HEK293 (cell line): Measurements from ENCODE around the gene UPK1A.

Source experiments
- CTCF ChIA-PET: fragments of 350-600 bp; formaldehyde crosslinking; extraction: SDS; loops from one replicate; lab custom pipeline; 2021; ENCODE audit warnings: antibody characterized with exemption; lab: Yijun Ruan, JAX
- POLR2A ChIA-PET: fragments of 300-600 bp; formaldehyde crosslinking; extraction: SDS; loops from one replicate; lab custom pipeline; 2020; ENCODE audit warnings: antibody characterized with exemption, inconsistent platforms; lab: Yijun Ruan, JAX
- H3K27ac ChIP-seq: fragments of 200-500 bp; sonication (Bioruptor generic); 2 replicates; pipeline ENCODE4 v1.5.1; 2014; ENCODE audit warnings: low read depth, low read length, control low read depth, inconsistent platforms; ENCODE audit errors: extremely low read depth
- H3K36me3 ChIP-seq, 2 experiments: fragments of 200-500 bp in 1 of 2; sonication (Bioruptor generic) in 1 of 2; 1 replicate in 1 of 2; 2 replicates in 1 of 2; pipeline ENCODE4 v1.5.1; 2014 to 2017; ENCODE audit warnings: inconsistent platforms in 2 of 2, low read length in 2 of 2; ENCODE audit not compliant: control insufficient read depth in 2 of 2, insufficient read depth in 1 of 2
- H3K4me1 ChIP-seq: fragments of 200-500 bp; sonication (Bioruptor generic); 2 replicates; pipeline ENCODE4 v1.5.1; 2014; ENCODE audit warnings: mild to moderate bottlenecking, low read length, inconsistent platforms; ENCODE audit not compliant: control insufficient read depth, insufficient read depth
- H3K4me3 ChIP-seq: 2 replicates; pipeline ENCODE4 v1.5.1; 2011; ENCODE audit warnings: low read depth, mild to moderate bottlenecking, control low read depth, low read length, moderate library complexity
- H3K9me3 ChIP-seq: fragments of 200-500 bp; sonication (Bioruptor generic); 2 replicates; pipeline ENCODE4 v1.5.1; 2014; ENCODE audit warnings: low read depth, low read length, inconsistent platforms; ENCODE audit not compliant: control insufficient read depth, insufficient read depth
- GLI4 ChIP-seq: fragments of 450-650 bp; formaldehyde crosslinking; IDR thresholded peaks from 2 replicates; pipeline ENCODE4 v1.5.1; 2016; ENCODE audit warnings: missing biosample characterization, missing genetic modification characterization
- GLIS1 ChIP-seq: fragments of 450-650 bp; formaldehyde crosslinking; IDR thresholded peaks from 2 replicates; pipeline ENCODE4 v1.5.1; 2016; ENCODE audit warnings: missing biosample characterization, missing genetic modification characterization
- HOXD13 ChIP-seq: sonication (generic); formaldehyde crosslinking; IDR thresholded peaks from 2 replicates; pipeline ENCODE4 v1.8.0; 2022; ENCODE audit warnings: missing genetic modification reagents, borderline replicate concordance
- IKZF3 ChIP-seq: fragments of 450-650 bp; IDR thresholded peaks from 2 replicates; pipeline ENCODE4 v1.5.0; 2018; ENCODE audit warnings: missing biosample characterization, mild to moderate bottlenecking, missing genetic modification characterization, moderate library complexity
- KLF10 ChIP-seq: fragments of 450-650 bp; IDR thresholded peaks from 2 replicates; pipeline ENCODE4 v1.5.1; 2018; ENCODE audit warnings: missing biosample characterization, mild to moderate bottlenecking, missing genetic modification characterization
- YY1 ChIP-seq: fragments of 450-650 bp; formaldehyde crosslinking; IDR thresholded peaks from 2 replicates; pipeline ENCODE4 v1.5.1; 2018; ENCODE audit warnings: missing biosample characterization, missing genetic modification characterization
- ZBTB48 ChIP-seq: fragments of 450-650 bp; formaldehyde crosslinking; IDR thresholded peaks from 2 replicates; pipeline ENCODE4 v1.5.1; 2016; ENCODE audit warnings: missing biosample characterization, missing genetic modification characterization
- ZBTB8A ChIP-seq: fragments of 450-650 bp; formaldehyde crosslinking; IDR thresholded peaks from 2 replicates; pipeline ENCODE4 v1.5.1; 2016; ENCODE audit warnings: missing biosample characterization, missing genetic modification characterization
- ZNF121 ChIP-seq: fragments of 450-650 bp; formaldehyde crosslinking; IDR thresholded peaks from 2 replicates; pipeline ENCODE4 v1.5.1; 2016; ENCODE audit warnings: missing biosample characterization, missing genetic modification characterization
- ZNF132 ChIP-seq: fragments of 450-650 bp; formaldehyde crosslinking; IDR thresholded peaks from 2 replicates; pipeline ENCODE4 v1.5.1; 2017; ENCODE audit warnings: missing biosample characterization, missing genetic modification characterization, borderline replicate concordance
- ZNF157 ChIP-seq: fragments of 450-650 bp; formaldehyde crosslinking; IDR thresholded peaks from 2 replicates; pipeline ENCODE4 v1.5.1; 2016; ENCODE audit warnings: missing biosample characterization, missing genetic modification characterization
- ZNF16 ChIP-seq: fragments of 450-650 bp; formaldehyde crosslinking; IDR thresholded peaks from 2 replicates; pipeline ENCODE4 v1.5.1; 2016; ENCODE audit warnings: low read depth, missing biosample characterization, missing genetic modification characterization
- ZNF202 ChIP-seq: fragments of 450-650 bp; formaldehyde crosslinking; IDR thresholded peaks from 2 replicates; pipeline ENCODE4 v1.5.1; 2016; ENCODE audit warnings: missing biosample characterization, missing genetic modification characterization, borderline replicate concordance
- ZNF211 ChIP-seq: fragments of 450-650 bp; formaldehyde crosslinking; IDR thresholded peaks from 2 replicates; pipeline ENCODE4 v1.5.1; 2016; ENCODE audit warnings: low read depth, missing biosample characterization, missing genetic modification characterization
- ZNF214 ChIP-seq: fragments of 450-650 bp; formaldehyde crosslinking; IDR thresholded peaks from 2 replicates; pipeline ENCODE4 v1.5.1; 2017; ENCODE audit warnings: missing biosample characterization, mild to moderate bottlenecking, missing genetic modification characterization, borderline replicate concordance
- ZNF221 ChIP-seq: fragments of 450-650 bp; formaldehyde crosslinking; IDR thresholded peaks from 2 replicates; pipeline ENCODE4 v1.5.1; 2017; ENCODE audit warnings: missing biosample characterization, missing genetic modification characterization, borderline replicate concordance
- ZNF341 ChIP-seq: fragments of 450-650 bp; formaldehyde crosslinking; IDR thresholded peaks from 2 replicates; pipeline ENCODE4; 2016; ENCODE audit warnings: low read depth, missing biosample characterization, missing genetic modification characterization
- ZNF366 ChIP-seq: fragments of 450-650 bp; formaldehyde crosslinking; conservative IDR thresholded peaks from 2 replicates; pipeline ENCODE4 v1.5.1; 2016; ENCODE audit warnings: missing biosample characterization, missing genetic modification characterization
- ZNF394 ChIP-seq: fragments of 450-650 bp; formaldehyde crosslinking; IDR thresholded peaks from 2 replicates; pipeline ENCODE4 v1.5.1; 2016; ENCODE audit warnings: missing biosample characterization, missing genetic modification characterization, mild to moderate bottlenecking, moderate library complexity, borderline replicate concordance
- ZNF433 ChIP-seq: fragments of 450-650 bp; formaldehyde crosslinking; IDR thresholded peaks from 2 replicates; pipeline ENCODE4 v1.5.1; 2016; ENCODE audit warnings: missing biosample characterization, missing genetic modification characterization, low read depth
- ZNF596 ChIP-seq: fragments of 450-650 bp; IDR thresholded peaks from 2 replicates; pipeline ENCODE4 v1.5.0; 2018; ENCODE audit warnings: missing biosample characterization, mild to moderate bottlenecking, missing genetic modification characterization, moderate library complexity
- ZNF600 ChIP-seq: fragments of 450-650 bp; formaldehyde crosslinking; IDR thresholded peaks from 2 replicates; pipeline ENCODE4 v1.5.1; 2016; ENCODE audit warnings: missing biosample characterization, missing genetic modification characterization
- ZNF621 ChIP-seq: fragments of 450-650 bp; formaldehyde crosslinking; IDR thresholded peaks from 2 replicates; pipeline ENCODE4 v1.5.1; 2017; ENCODE audit warnings: missing biosample characterization, missing genetic modification characterization
- ZNF658 ChIP-seq: fragments of 450-650 bp; formaldehyde crosslinking; IDR thresholded peaks from 2 replicates; pipeline ENCODE4; 2016; ENCODE audit warnings: missing biosample characterization, missing genetic modification characterization
- ZNF768 ChIP-seq: fragments of 450-650 bp; formaldehyde crosslinking; IDR thresholded peaks from 2 replicates; pipeline ENCODE4 v1.5.1; 2018; ENCODE audit warnings: missing biosample characterization, mild to moderate bottlenecking, missing genetic modification characterization
- TF ChIP-seq, protein P1 (sequence below): fragments of 450-650 bp; formaldehyde crosslinking; IDR thresholded peaks from 2 replicates; pipeline ENCODE4 v1.5.1; 2016; ENCODE audit warnings: missing biosample characterization, missing genetic modification characterization
- TF ChIP-seq, protein P2 (sequence below): fragments of 450-650 bp; formaldehyde crosslinking; IDR thresholded peaks from 2 replicates; pipeline ENCODE4 v1.5.1; 2016; ENCODE audit warnings: missing biosample characterization, missing genetic modification characterization
- TF ChIP-seq, protein P3 (sequence below): fragments of 450-650 bp; formaldehyde crosslinking; IDR thresholded peaks from 2 replicates; pipeline ENCODE4 v1.5.1; 2016; ENCODE audit warnings: missing biosample characterization, missing genetic modification characterization
- TF ChIP-seq, protein P4 (sequence below): fragments of 450-650 bp; formaldehyde crosslinking; IDR thresholded peaks from 2 replicates; pipeline ENCODE4 v1.5.1; 2016; ENCODE audit warnings: missing biosample characterization, missing genetic modification characterization
- TF ChIP-seq, protein P5 (sequence below): fragments of 450-650 bp; IDR thresholded peaks from 2 replicates; pipeline ENCODE4 v1.5.1; 2018; ENCODE audit warnings: missing biosample characterization, missing genetic modification characterization

The UPK1A gene

DNA sequence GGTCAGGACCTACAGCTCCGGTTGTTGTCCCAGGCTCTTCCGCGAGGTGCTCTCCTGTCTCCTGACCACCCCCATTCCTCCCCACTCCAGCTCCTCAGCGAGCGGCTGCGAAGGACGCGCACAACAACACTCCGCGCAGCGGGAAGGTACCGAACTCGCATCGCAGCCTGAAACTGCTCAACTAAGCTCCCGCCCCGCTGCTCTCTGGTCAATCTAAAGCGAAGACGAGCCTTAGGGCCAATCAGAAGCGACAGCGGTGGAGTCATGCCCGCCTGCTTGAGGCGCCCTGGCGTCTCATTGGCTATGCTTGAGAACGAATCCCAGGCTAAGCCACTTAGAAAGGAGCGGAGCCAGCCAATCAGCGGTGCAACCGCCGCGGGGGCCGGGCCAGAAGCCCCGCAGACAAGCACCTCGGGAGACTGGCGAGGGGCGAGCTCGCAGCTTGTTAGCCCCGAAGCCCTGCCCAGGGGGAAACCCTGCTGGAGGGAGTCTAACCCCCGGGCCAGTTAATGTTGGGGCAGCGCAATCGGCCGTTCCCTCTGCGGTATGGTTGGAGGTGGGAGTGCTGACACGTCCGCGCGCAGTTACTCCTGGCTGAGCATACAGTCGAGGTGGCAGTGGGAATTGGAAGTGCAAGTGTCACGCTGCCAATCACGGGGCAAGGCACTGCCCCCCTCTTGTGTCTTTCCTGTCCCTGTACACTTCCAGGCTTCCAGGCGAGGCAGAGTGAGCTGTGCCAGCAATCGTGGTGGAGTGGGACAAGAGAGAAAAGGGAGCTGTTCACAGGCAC, 36.1 kb downstream of the UPK1A start:
- peaks cover 6% of the 10 kb centered on the region for H3K4me1 ChIP-seq
- POLR2A ChIA-PET: interaction anchor here (0.5 to 2.6 kb wide), 37 partner anchors 8 to 1668 kb away, joined by 3 to 38 read pairs (median 4); partner anchors contain the start of genes ALKBH6, COX6B1, HAUS5 and LIN37
- TF ChIP-seq ZNF596 (tag by site-specific recombination) (no peak), ZBTB48 (peak; percentile 60; the same call in 1 of the 2 replicates), ZNF132 (tag by site-specific recombination) (no peak), ZNF394 (tag by site-specific recombination) (no peak), ZNF366 (tag by site-specific recombination) (no peak), YY1 (tag by site-specific recombination) (no peak), ZBTB8A (tag by site-specific recombination) (peak; percentile 71), ZNF202 (no peak), GLI4 (tag by site-specific recombination) (no peak), GLIS1 (tag by site-specific recombination) (peak; percentile 75; the same call in 1 of the 2 replicates), ZNF341 (tag by site-specific recombination) (peak; percentile 88), ZNF433 (tag by site-specific recombination) (no peak), ZNF658 (tag by site-specific recombination) (no peak), HOXD13 (CRISPR knock-in tag) (no peak), KLF10 (tag by site-specific recombination) (peak; percentile 80), ZNF16 (tag by site-specific recombination) (no peak), ZNF211 (tag by site-specific recombination) (no peak), ZNF214 (tag by site-specific recombination) (no peak), ZNF157 (tag by site-specific recombination) (no peak), ZNF221 (no peak), ZNF121 (tag by site-specific recombination) (no peak), ZNF768 (no peak), IKZF3 (tag by site-specific recombination) (peak; percentile 7; the same call in 1 of the 2 replicates), ZNF600 (tag by site-specific recombination) (peak; percentile 93), ZNF621 (tag by site-specific recombination) (no peak)
- TF ChIP-seq, protein P1, sequence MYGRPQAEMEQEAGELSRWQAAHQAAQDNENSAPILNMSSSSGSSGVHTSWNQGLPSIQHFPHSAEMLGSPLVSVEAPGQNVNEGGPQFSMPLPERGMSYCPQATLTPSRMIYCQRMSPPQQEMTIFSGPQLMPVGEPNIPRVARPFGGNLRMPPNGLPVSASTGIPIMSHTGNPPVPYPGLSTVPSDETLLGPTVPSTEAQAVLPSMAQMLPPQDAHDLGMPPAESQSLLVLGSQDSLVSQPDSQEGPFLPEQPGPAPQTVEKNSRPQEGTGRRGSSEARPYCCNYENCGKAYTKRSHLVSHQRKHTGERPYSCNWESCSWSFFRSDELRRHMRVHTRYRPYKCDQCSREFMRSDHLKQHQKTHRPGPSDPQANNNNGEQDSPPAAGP: peak; percentile 72
- TF ChIP-seq, protein P2, sequence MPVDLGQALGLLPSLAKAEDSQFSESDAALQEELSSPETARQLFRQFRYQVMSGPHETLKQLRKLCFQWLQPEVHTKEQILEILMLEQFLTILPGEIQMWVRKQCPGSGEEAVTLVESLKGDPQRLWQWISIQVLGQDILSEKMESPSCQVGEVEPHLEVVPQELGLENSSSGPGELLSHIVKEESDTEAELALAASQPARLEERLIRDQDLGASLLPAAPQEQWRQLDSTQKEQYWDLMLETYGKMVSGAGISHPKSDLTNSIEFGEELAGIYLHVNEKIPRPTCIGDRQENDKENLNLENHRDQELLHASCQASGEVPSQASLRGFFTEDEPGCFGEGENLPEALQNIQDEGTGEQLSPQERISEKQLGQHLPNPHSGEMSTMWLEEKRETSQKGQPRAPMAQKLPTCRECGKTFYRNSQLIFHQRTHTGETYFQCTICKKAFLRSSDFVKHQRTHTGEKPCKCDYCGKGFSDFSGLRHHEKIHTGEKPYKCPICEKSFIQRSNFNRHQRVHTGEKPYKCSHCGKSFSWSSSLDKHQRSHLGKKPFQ: peak; percentile 99
- TF ChIP-seq, protein P3, sequence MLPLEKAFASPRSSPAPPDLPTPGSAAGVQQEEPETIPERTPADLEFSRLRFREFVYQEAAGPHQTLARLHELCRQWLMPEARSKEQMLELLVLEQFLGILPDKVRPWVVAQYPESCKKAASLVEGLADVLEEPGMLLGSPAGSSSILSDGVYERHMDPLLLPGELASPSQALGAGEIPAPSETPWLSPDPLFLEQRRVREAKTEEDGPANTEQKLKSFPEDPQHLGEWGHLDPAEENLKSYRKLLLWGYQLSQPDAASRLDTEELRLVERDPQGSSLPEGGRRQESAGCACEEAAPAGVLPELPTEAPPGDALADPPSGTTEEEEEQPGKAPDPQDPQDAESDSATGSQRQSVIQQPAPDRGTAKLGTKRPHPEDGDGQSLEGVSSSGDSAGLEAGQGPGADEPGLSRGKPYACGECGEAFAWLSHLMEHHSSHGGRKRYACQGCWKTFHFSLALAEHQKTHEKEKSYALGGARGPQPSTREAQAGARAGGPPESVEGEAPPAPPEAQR (tag by site-specific recombination): no peak
- TF ChIP-seq, protein P4, sequence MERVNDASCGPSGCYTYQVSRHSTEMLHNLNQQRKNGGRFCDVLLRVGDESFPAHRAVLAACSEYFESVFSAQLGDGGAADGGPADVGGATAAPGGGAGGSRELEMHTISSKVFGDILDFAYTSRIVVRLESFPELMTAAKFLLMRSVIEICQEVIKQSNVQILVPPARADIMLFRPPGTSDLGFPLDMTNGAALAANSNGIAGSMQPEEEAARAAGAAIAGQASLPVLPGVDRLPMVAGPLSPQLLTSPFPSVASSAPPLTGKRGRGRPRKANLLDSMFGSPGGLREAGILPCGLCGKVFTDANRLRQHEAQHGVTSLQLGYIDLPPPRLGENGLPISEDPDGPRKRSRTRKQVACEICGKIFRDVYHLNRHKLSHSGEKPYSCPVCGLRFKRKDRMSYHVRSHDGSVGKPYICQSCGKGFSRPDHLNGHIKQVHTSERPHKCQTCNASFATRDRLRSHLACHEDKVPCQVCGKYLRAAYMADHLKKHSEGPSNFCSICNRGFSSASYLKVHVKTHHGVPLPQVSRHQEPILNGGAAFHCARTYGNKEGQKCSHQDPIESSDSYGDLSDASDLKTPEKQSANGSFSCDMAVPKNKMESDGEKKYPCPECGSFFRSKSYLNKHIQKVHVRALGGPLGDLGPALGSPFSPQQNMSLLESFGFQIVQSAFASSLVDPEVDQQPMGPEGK: peak; percentile 97
- TF ChIP-seq, protein P5, sequence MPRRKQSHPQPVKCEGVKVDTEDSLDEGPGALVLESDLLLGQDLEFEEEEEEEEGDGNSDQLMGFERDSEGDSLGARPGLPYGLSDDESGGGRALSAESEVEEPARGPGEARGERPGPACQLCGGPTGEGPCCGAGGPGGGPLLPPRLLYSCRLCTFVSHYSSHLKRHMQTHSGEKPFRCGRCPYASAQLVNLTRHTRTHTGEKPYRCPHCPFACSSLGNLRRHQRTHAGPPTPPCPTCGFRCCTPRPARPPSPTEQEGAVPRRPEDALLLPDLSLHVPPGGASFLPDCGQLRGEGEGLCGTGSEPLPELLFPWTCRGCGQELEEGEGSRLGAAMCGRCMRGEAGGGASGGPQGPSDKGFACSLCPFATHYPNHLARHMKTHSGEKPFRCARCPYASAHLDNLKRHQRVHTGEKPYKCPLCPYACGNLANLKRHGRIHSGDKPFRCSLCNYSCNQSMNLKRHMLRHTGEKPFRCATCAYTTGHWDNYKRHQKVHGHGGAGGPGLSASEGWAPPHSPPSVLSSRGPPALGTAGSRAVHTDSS (tag by site-specific recombination): no peak

More for the DNA sequence above, 36.1 kb downstream of the UPK1A start:
- no peaks in the 10 kb centered on the region for H3K9me3 ChIP-seq
- H3K27ac ChIP-seq: peak overlapping the region; percentile 56
- peak overlapping the region; percentile 50 for H3K4me3 ChIP-seq
- CTCF ChIA-PET: interaction anchor here (0.5 to 5.7 kb wide), 23 partner anchors 8 to 575 kb away, joined by 3 to 46 read pairs (median 4); partner anchors contain the start of genes COX6B1 and OVOL3
- H3K36me3 ChIP-seq: no peaks in the 10 kb centered on the region; a peak in 1 of 3 replicates
